Liver (tissue), 9 donors: ENCODE data around the gene MAP3K4. TPM values are rescaled to one million over a fixed set of nuclear protein-coding genes. Genes with fewer than 3 reads are reported as not detected.

Experiments
- DNase-seq: peaks from one replicate; pipeline ENCODE4 v3.0.0-alpha.2; 2017; ENCODE audit warnings: low spot score
- H3K27ac ChIP-seq, 2 donors: one replicate each; pipeline ENCODE4 v1.7.0; 2013; ENCODE audit warnings: inconsistent platforms in 2 of 2, low read length in 2 of 2, control low read depth in 1 of 2, low read depth in 1 of 2, mild to moderate bottlenecking in 1 of 2
- H3K27me3 ChIP-seq, 4 donors: one replicate each; pipeline versions ENCODE4 v1.6.1 to v1.7.0; 2013; ENCODE audit warnings: low read length in 3 of 4, inconsistent platforms in 1 of 4, mild to moderate bottlenecking in 1 of 4, moderate library complexity in 1 of 4; ENCODE audit not compliant: control insufficient read depth in 4 of 4, insufficient read depth in 4 of 4
- H3K36me3 ChIP-seq, 4 donors: one replicate each; pipeline versions ENCODE4 v1.6.1 to v1.7.0; 2013; ENCODE audit warnings: low read length in 3 of 4, mild to moderate bottlenecking in 3 of 4, low read depth in 1 of 4, moderate library complexity in 1 of 4; ENCODE audit not compliant: control insufficient read depth in 4 of 4, insufficient read depth in 3 of 4
- H3K4me1 ChIP-seq, 4 donors: one replicate each; pipeline versions ENCODE4 v1.6.1 to v1.7.0; 2013; ENCODE audit warnings: low read length in 3 of 4, mild to moderate bottlenecking in 3 of 4, moderate library complexity in 1 of 4; ENCODE audit not compliant: control insufficient read depth in 4 of 4, insufficient read depth in 4 of 4
- H3K4me3 ChIP-seq, 3 donors: one replicate each; pipeline versions ENCODE4 v1.6.1 to v1.7.0; 2013; ENCODE audit warnings: low read length in 3 of 3, control low read depth in 1 of 3, low read depth in 1 of 3, mild to moderate bottlenecking in 1 of 3
- H3K9ac ChIP-seq, 2 donors: one replicate each; pipeline ENCODE4 v1.7.0; 2013; ENCODE audit warnings: low read length in 2 of 2, mild to moderate bottlenecking in 2 of 2, moderate library complexity in 2 of 2, control low read depth in 1 of 2, low read depth in 1 of 2
- H3K9me3 ChIP-seq, 4 donors: one replicate each; pipeline versions ENCODE4 v1.6.1 to v1.7.0; 2013; ENCODE audit warnings: low read length in 3 of 4; ENCODE audit not compliant: control insufficient read depth in 4 of 4
- CTCF ChIP-seq: fragments of 150-350 bp; IDR thresholded peaks from 2 replicates; pipeline ENCODE4 v1.5.1; 2017; ENCODE audit warnings: improper control_type of control experiment, low read depth, low read length; ENCODE audit not compliant: missing input control
- EGR1 ChIP-seq, 2 donors: IDR thresholded peaks; 2 replicates each; pipeline ENCODE4 v1.6.1; 2016 to 2018; ENCODE audit warnings: antibody characterized with exemption in 2 of 2, low read depth in 2 of 2
- FOXA1 ChIP-seq: IDR thresholded peaks from 2 replicates; pipeline ENCODE4 v1.6.1; 2016; ENCODE audit warnings: antibody characterized with exemption
- FOXA2 ChIP-seq: IDR thresholded peaks from 2 replicates; pipeline ENCODE4 v1.6.1; 2016; ENCODE audit warnings: antibody characterized with exemption
- GABPA ChIP-seq, 2 donors: IDR thresholded peaks in 1 of 2; conservative IDR thresholded peaks in 1 of 2; 2 replicates each; pipeline ENCODE4 v1.6.1; 2016; ENCODE audit warnings: antibody characterized with exemption in 2 of 2, mild to moderate bottlenecking in 1 of 2, moderate library complexity in 1 of 2
- HNF4A ChIP-seq, 2 donors: conservative IDR thresholded peaks; 2 replicates each; pipeline ENCODE4 v1.6.1; 2016; ENCODE audit warnings: antibody characterized with exemption in 2 of 2, mild to moderate bottlenecking in 2 of 2
- HNF4G ChIP-seq: IDR thresholded peaks from 2 replicates; pipeline ENCODE4 v1.6.1; 2016; ENCODE audit warnings: antibody characterized with exemption
- JUND ChIP-seq, 2 donors: IDR thresholded peaks; 2 replicates each; pipeline ENCODE4 v1.6.1; 2016; ENCODE audit warnings: antibody characterized with exemption in 2 of 2
- MAX ChIP-seq: IDR thresholded peaks from 2 replicates; pipeline ENCODE4 v1.6.1; 2016; ENCODE audit warnings: antibody characterized with exemption
- NR2F2 ChIP-seq: IDR thresholded peaks from 2 replicates; pipeline ENCODE4 v1.6.1; 2016; ENCODE audit warnings: antibody characterized with exemption
- RAD21 ChIP-seq, 2 donors: IDR thresholded peaks; 2 replicates each; pipeline ENCODE4 v1.6.1; 2016; ENCODE audit warnings: antibody characterized with exemption in 2 of 2, mild to moderate bottlenecking in 2 of 2
- RXRA ChIP-seq, 2 donors: IDR thresholded peaks; 2 replicates each; pipeline ENCODE4 v1.6.1; 2017 to 2018; ENCODE audit warnings: antibody characterized with exemption in 2 of 2, mild to moderate bottlenecking in 1 of 2
- SP1 ChIP-seq: IDR thresholded peaks from 2 replicates; pipeline ENCODE4 v1.6.1; 2018; ENCODE audit warnings: antibody characterized with exemption, mild to moderate bottlenecking
- TAF1 ChIP-seq: conservative IDR thresholded peaks from 2 replicates; pipeline ENCODE4 v1.6.1; 2016; ENCODE audit warnings: antibody characterized with exemption, mild to moderate bottlenecking
- YY1 ChIP-seq: IDR thresholded peaks from 2 replicates; pipeline ENCODE4 v1.6.1; 2016; ENCODE audit warnings: antibody characterized with exemption, mild to moderate bottlenecking
- WGBS: extraction: QIAGEN DNeasy Blood & Tissue Kit; methylation state at CpG from one replicate; pipeline ENCODE4 v1.1.7; 2013; 5-methylcytosine and 5-hydroxymethylcytosine counted together
- polyA plus RNA-seq, 2 donors: library from polyadenylated mRNA; stranded (reverse) in 1 of 2; unstranded in 1 of 2; fragments of 200-250 nt in 1 of 2; fragments of >200 nt in 1 of 2; fragmentation: Nextera tagmentation in 1 of 2; extraction: Ambion mirVana in 1 of 2; gene quantifications; one replicate each; pipeline versions ENCODE4 v1.2.1 to v1.2.3, GENCODE V29; 2013 to 2015
- total RNA-seq, 2 donors: library from RNA; depleted of rRNA; stranded (reverse); fragments of >200 nt; gene quantifications; one replicate each; pipeline ENCODE4 v1.2.3, GENCODE V29; 2014
- TF ChIP-seq, protein P1 (sequence below): IDR thresholded peaks from 2 replicates; pipeline ENCODE4 v1.6.1; 2016; ENCODE audit warnings: antibody characterized with exemption
- TF ChIP-seq, protein P2 (sequence below): IDR thresholded peaks from 2 replicates; pipeline ENCODE4 v1.6.1; 2016; ENCODE audit warnings: antibody characterized with exemption, mild to moderate bottlenecking
- TF ChIP-seq, protein P3 (sequence below): IDR thresholded peaks from 2 replicates; pipeline ENCODE4 v1.6.1; 2016; ENCODE audit warnings: antibody characterized with exemption
- donor health status: healthy.
- donor health status: healthy.
- donor health status: healthy.
- donor health status: healthy.
- donor health status: healthy.

The MAP3K4 gene
- total and polyA plus RNA-seq, 4 donors = 4.3 to 20.0 (median 11.7) TPM

GRCh38 chr6:161044335-161044734 is 52.8 kb downstream of the MAP3K4 start:
- H3K9me3 ChIP-seq = no peaks in the 10 kb centered on the region
- no peak overlapping the region for H3K27ac ChIP-seq
- no peaks in the 10 kb centered on the region for H3K27me3 ChIP-seq
- peaks cover 0 to 8% (median 5%) of the 10 kb centered on the region in 4 donors for H3K36me3 ChIP-seq
- H3K9ac ChIP-seq = no peak overlapping the region
- H3K4me1 ChIP-seq = no peaks in the 10 kb centered on the region
- TF ChIP-seq, protein P1, sequence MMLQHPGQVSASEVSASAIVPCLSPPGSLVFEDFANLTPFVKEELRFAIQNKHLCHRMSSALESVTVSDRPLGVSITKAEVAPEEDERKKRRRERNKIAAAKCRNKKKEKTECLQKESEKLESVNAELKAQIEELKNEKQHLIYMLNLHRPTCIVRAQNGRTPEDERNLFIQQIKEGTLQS = no peak
- no peak for TF ChIP-seq FOXA1
- TF ChIP-seq HNF4G = no peak
- TF ChIP-seq TAF1 = no peak
- TF ChIP-seq RXRA (IDR thresholded peaks at IDR 0.05) = no peak
- no peak for TF ChIP-seq JUND (IDR thresholded peaks at IDR 0.05)
- TF ChIP-seq MAX = no peak
- TF ChIP-seq CTCF = no peak
- TF ChIP-seq RAD21 (IDR thresholded peaks at IDR 0.05) = no peak
- no peak for TF ChIP-seq HNF4A (conservative IDR thresholded peaks at IDR 0.05)
- TF ChIP-seq, protein P2, sequence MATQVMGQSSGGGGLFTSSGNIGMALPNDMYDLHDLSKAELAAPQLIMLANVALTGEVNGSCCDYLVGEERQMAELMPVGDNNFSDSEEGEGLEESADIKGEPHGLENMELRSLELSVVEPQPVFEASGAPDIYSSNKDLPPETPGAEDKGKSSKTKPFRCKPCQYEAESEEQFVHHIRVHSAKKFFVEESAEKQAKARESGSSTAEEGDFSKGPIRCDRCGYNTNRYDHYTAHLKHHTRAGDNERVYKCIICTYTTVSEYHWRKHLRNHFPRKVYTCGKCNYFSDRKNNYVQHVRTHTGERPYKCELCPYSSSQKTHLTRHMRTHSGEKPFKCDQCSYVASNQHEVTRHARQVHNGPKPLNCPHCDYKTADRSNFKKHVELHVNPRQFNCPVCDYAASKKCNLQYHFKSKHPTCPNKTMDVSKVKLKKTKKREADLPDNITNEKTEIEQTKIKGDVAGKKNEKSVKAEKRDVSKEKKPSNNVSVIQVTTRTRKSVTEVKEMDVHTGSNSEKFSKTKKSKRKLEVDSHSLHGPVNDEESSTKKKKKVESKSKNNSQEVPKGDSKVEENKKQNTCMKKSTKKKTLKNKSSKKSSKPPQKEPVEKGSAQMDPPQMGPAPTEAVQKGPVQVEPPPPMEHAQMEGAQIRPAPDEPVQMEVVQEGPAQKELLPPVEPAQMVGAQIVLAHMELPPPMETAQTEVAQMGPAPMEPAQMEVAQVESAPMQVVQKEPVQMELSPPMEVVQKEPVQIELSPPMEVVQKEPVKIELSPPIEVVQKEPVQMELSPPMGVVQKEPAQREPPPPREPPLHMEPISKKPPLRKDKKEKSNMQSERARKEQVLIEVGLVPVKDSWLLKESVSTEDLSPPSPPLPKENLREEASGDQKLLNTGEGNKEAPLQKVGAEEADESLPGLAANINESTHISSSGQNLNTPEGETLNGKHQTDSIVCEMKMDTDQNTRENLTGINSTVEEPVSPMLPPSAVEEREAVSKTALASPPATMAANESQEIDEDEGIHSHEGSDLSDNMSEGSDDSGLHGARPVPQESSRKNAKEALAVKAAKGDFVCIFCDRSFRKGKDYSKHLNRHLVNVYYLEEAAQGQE = no peak
- TF ChIP-seq FOXA2 = no peak
- TF ChIP-seq NR2F2 = no peak
- no peak for TF ChIP-seq SP1
- no peak for TF ChIP-seq EGR1 (IDR thresholded peaks at IDR 0.05; ENCODE audit: low read depth in 2 of 2)
- TF ChIP-seq, protein P3, sequence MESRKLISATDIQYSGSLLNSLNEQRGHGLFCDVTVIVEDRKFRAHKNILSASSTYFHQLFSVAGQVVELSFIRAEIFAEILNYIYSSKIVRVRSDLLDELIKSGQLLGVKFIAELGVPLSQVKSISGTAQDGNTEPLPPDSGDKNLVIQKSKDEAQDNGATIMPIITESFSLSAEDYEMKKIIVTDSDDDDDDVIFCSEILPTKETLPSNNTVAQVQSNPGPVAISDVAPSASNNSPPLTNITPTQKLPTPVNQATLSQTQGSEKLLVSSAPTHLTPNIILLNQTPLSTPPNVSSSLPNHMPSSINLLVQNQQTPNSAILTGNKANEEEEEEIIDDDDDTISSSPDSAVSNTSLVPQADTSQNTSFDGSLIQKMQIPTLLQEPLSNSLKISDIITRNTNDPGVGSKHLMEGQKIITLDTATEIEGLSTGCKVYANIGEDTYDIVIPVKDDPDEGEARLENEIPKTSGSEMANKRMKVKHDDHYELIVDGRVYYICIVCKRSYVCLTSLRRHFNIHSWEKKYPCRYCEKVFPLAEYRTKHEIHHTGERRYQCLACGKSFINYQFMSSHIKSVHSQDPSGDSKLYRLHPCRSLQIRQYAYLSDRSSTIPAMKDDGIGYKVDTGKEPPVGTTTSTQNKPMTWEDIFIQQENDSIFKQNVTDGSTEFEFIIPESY = no peak
- TF ChIP-seq GABPA (IDR thresholded peaks at IDR 0.05 in 1 of 2, conservative IDR thresholded peaks at IDR 0.05 in 1 of 2) = no peak
- DNase-seq = no peak
- no peak overlapping the region for H3K4me3 ChIP-seq
- 96% methylated on average over 2 of the region's 2 CpGs for WGBS

DNA sequence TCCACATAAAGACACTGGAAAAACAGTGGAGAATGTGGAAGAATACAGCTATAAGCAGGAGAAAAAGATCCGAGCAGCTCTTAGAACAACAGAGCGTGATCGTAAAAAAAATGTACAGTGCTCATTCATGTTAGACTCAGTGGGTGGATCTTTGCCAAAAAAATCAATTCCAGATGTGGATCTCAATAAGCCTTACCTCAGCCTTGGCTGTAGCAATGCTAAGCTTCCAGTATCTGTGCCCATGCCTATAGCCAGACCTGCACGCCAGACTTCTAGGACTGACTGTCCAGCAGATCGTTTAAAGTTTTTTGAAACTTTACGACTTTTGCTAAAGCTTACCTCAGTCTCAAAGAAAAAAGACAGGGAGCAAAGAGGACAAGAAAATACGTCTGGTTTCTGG is 57.1 kb downstream of the MAP3K4 start:
- no peak overlapping the region for H3K27ac ChIP-seq
- WGBS = 88% methylated on average over 7 of the region's 7 CpGs
- peaks cover 0 to 10% (median 3%) of the 10 kb centered on the region in 4 donors for H3K36me3 ChIP-seq
- H3K4me3 ChIP-seq = no peak overlapping the region
- no peak overlapping the region for H3K9ac ChIP-seq
- H3K27me3 ChIP-seq = no peaks in the 10 kb centered on the region
- no peaks in the 10 kb centered on the region for H3K4me1 ChIP-seq
- no peaks in the 10 kb centered on the region for H3K9me3 ChIP-seq
- DNase-seq = no peak
- TF ChIP-seq JUND (IDR thresholded peaks at IDR 0.05) (no peak), CTCF (no peak), TAF1 (no peak), FOXA1 (no peak), NR2F2 (no peak), MAX (no peak), YY1 (no peak)
- TF ChIP-seq, protein P1 = no peak
- TF ChIP-seq, protein P2 = no peak
